T-helper 17 cell (primary cell): Measurements from ENCODE around the gene SLC39A3. TPM values are rescaled to one million over a fixed set of nuclear protein-coding genes. Genes with fewer than 3 reads are reported as not detected.
"Not testable (repeated sequence)": the region's sequence is repeated elsewhere in the genome, so short reads cannot be mapped to it uniquely, and the experiment has no call there.

Experiments
- ATAC-seq: fragments of 150-1000 bp; cut with Tn5 transposase; 2 replicates; pipeline ENCODE4 v1.10.0; 2021; ENCODE audit warnings: mild to moderate bottlenecking, moderate library complexity
- DNase-seq, 3 donors: peaks; one replicate each; pipeline versions ENCODE4 v3.0.0 to v3.0.0-alpha.2; 2020 to 2021
- H3K9me3 ChIP-seq: one replicate; pipeline ENCODE4 v1.7.0; 2013; ENCODE audit warnings: low read length, mild to moderate bottlenecking; ENCODE audit not compliant: control insufficient read depth, poor library complexity, severe bottlenecking
- H3K27ac Mint-ChIP-seq: one replicate; pipeline ENCODE4 v1.8.0; 2022; ENCODE audit warnings: mild to moderate bottlenecking, moderate library complexity, mixed read lengths
- H3K27me3 Mint-ChIP-seq: one replicate; pipeline ENCODE4 v1.8.0; 2022; ENCODE audit warnings: mixed read lengths
- H3K36me3 Mint-ChIP-seq: one replicate; pipeline ENCODE4 v1.8.0; 2022; ENCODE audit warnings: low read depth, mixed read lengths
- H3K4me1 Mint-ChIP-seq: one replicate; pipeline ENCODE4 v1.8.0; 2022; ENCODE audit warnings: mild to moderate bottlenecking, mixed read lengths
- H3K4me3 Mint-ChIP-seq: one replicate; pipeline ENCODE4 v1.8.0; 2022; ENCODE audit warnings: mild to moderate bottlenecking, moderate library complexity, mixed read lengths
- total RNA-seq, 4 donors: library from RNA in 2 of 4; stranded (reverse) in 2 of 4; gene quantifications; one replicate each; pipeline ENCODE4 v1.2.3 and lab custom pipeline; 2022 to 2026

Gene SLC39A3
- total RNA-seq, 2 donors from 2014 or later = 12.3 to 20.6 TPM

DNA sequence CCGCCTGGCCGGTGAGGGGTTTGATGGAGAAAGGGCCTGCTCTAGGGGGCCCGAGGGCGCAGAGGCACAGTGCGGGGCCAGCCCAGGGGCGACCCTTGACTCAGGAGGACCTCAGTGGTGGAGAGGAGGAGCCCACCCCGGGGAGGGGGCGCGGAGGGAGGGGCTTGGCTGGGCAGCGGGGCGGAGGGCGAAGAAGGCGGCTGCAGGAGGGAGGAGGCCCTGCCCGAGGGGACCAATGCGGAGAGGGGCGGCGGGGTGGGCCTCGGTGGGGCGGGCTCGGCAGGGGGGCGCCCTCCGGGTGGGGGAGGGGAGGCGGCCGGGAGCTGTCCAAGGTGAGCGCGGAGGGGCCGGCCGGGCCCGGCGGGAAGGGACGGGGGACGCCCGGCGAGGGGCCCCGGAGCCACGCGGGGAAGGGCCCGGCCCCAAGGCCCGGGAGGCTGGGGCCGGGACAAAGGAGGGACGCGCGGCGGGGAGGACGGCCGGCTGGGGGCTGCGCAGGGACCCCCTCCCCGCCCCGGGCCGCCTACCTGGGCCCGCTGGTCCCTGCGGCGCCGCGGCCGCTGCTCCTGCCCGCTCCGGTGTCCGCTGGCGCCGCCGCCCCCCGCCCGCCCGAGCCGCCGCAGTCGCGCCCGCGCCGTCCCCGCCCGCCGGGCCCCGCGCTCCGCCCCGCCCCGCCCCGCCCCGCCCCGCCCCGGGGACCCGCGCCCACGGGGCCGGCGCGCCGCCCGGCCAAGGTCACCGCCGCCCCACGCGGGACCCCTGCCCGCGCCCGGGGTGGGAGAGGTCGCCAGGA is 18.8 kb downstream of the SLC39A3 start, which contains the start of gene DIRAS1:
TSS of gene DIRAS1 (minus strand) at position 596 of the 793 bp plus-strand sequence. CDS start 3,566 bp downstream, outside the sequence.
- DNase-seq (no peak), ATAC-seq (no peak)
- H3K9me3 ChIP-seq = no peaks in the 10 kb centered on the region
- H3K36me3 Mint-ChIP-seq = peaks cover 3% of the 10 kb centered on the region
- peaks cover 2% of the 10 kb centered on the region for H3K4me1 Mint-ChIP-seq
- peaks cover 35% of the 10 kb centered on the region for H3K27me3 Mint-ChIP-seq
- H3K27ac Mint-ChIP-seq = no peak within 1 kb of the TSS
- H3K4me3 Mint-ChIP-seq = peak within 1 kb of the TSS; percentile 71

DNA sequence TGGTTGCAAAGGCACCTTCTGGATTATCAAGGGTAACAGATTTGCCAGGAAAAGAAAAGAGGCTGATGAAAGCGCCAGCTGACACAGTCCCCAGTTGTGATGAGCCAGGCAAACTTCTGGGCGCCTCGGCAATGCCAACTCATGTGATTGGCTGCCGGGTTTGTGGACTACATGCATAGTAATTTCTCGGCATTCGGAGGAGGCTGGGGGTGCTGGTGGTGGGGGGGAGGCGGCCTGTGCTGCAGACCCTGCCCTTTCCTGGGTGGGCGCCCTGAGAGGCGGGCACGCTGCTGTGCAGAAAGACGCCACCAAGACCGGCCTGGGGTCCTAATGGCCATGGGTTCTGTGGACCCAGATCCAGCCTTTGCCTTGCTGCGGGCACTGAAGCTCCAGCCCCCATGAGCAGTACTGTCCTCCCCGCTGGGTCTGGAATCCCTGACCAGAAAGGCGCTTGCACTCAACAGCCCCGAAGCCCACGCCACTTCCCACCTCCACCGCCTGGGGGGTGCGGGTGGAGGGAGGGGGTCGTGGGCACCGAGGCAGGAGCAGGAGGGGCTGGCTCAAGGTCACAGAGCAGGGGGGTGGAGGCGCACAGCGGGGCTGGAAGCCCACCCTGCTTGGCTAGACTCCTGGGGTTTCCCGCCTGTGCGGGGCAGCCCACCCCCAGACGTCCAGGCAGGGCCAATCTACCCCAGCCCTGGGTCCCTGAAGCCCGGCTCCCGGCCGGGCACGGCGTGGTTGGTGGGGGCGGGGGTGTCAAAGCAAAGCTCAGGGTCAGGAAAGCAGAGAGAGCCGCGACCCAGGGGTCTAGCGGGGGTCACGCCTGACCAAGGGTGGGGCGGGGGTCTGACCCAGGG is 19.7 kb downstream of the SLC39A3 start:
- Mint-ChIP-seq H3K4me3 (peak overlapping the region; percentile 71), H3K36me3 (peaks cover 3% of the 10 kb centered on the region), H3K27ac (no peak overlapping the region), H3K27me3 (peaks cover 31% of the 10 kb centered on the region), H3K4me1 (peaks cover 2% of the 10 kb centered on the region)
- DNase-seq = no peak
- H3K9me3 ChIP-seq = no peaks in the 10 kb centered on the region
- ATAC-seq = no peak

DNA sequence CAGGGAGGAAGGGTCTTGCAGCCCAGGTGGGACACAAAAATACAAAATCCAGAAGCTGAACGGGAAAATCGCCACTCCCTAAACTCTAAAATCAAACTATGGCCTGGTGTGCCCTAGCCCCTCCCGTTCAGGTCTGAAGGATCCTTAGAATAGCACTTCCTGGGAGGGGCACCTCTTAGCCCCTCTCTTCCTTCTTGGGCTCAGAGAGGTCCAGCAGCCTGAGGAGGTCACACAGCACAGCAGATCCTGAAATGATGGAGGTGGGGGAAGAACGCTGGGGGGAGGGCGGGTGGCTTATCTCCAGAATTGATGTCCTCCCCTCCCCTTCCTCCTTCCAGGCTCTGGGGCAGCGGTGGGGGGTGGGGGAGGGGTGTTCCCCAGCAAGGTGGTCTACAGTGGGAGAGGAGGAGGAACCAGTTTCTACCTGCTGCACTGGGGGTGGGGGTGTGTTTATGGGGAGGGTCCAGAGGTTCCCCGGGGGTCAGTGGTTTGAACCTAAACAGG is 20.5 kb downstream of the SLC39A3 start:
- Mint-ChIP-seq H3K27ac (no peak overlapping the region), H3K4me1 (peaks cover 2% of the 10 kb centered on the region), H3K4me3 (no peak overlapping the region), H3K27me3 (peaks cover 27% of the 10 kb centered on the region), H3K36me3 (peaks cover 2% of the 10 kb centered on the region)
- DNase-seq (no peak), ATAC-seq (no peak)
- H3K9me3 ChIP-seq = no peaks in the 10 kb centered on the region

GRCh38 chr19:2717638-2718541 is 21.9 kb downstream of the SLC39A3 start:
- Mint-ChIP-seq H3K27ac (no peak overlapping the region), H3K4me1 (peaks cover 2% of the 10 kb centered on the region), H3K4me3 (no peak overlapping the region), H3K27me3 (peaks cover 17% of the 10 kb centered on the region), H3K36me3 (no peaks in the 10 kb centered on the region)
- DNase-seq (no peak), ATAC-seq (no peak)
- H3K9me3 ChIP-seq = no peaks in the 10 kb centered on the region

DNA sequence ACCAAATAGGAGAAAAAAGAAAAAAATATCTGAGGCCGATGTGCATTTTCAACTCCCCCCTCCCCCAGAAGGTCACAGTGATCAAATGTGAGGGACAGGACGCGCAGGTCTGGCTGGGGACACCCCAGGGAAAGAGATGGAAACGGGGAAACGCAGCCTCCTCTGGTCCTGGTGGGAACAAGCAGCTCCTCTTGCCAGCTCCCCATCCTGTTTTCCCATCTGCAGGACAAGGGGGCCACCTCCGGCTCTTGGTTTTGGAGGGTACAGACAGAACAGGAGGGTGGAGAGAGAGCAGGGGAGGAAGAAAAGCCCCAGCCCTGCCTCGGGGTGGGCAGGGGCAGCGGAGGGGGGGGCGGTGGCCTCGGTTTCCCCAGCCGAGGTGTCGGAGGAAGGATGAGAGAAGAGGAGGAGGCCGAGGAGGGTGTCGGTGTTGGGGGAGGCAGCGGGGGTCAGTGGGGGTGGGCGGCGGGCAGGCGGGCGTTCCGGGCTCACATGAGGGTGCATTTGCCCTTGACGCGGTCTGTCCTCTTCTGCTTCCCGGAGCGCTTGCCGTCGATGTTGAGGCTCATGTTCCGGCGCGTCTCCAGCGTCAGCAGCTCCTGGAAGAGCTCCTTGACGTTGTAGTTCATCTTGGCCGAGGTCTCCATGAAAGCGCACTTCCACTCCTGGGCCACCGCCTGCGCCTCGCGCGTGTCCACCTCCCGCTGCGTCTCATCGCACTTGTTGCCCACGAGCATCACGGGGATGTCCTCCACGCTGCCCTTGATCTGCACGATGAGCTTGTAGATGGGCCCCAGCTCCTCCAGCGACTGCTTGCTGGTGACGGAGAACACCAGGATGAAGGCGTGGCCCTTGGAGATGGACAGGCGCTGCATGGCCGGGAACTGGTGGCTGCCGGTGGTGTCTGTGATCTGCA is 22.8 kb downstream of the SLC39A3 start:
- DNase-seq (no peak), ATAC-seq (no peak)
- H3K27ac Mint-ChIP-seq = no peak overlapping the region
- H3K9me3 ChIP-seq = no peaks in the 10 kb centered on the region
- H3K4me3 Mint-ChIP-seq = no peak overlapping the region
- H3K4me1 Mint-ChIP-seq = peaks cover 4% of the 10 kb centered on the region
- H3K36me3 Mint-ChIP-seq = no peaks in the 10 kb centered on the region
- H3K27me3 Mint-ChIP-seq = peaks cover 17% of the 10 kb centered on the region

- peaks cover 2% of the 10 kb centered on the region for H3K36me3 Mint-ChIP-seq
- DNase-seq (no peak), ATAC-seq (no peak)
Observed at GRCh38 chr19:2716275-2716650, 23.6 kb downstream of the SLC39A3 start.

GRCh38 chr19:2715470-2716274 is 24.1 kb downstream of the SLC39A3 start:
- DNase-seq (no peak), ATAC-seq (no peak)
- Mint-ChIP-seq H3K36me3 (peaks cover 2% of the 10 kb centered on the region), H3K4me3 (no peak overlapping the region), H3K27me3 (peaks cover 17% of the 10 kb centered on the region), H3K27ac (no peak overlapping the region), H3K4me1 (peaks cover 6% of the 10 kb centered on the region)
- no peaks in the 10 kb centered on the region for H3K9me3 ChIP-seq

More at GRCh38 chr19:2716275-2716650, 23.6 kb downstream of the SLC39A3 start:
- peaks cover 17% of the 10 kb centered on the region for H3K27me3 Mint-ChIP-seq
- no peak overlapping the region for H3K4me3 Mint-ChIP-seq
- H3K4me1 Mint-ChIP-seq = peaks cover 6% of the 10 kb centered on the region
- H3K27ac Mint-ChIP-seq = no peak overlapping the region
- H3K9me3 ChIP-seq = no peaks in the 10 kb centered on the region

DNA sequence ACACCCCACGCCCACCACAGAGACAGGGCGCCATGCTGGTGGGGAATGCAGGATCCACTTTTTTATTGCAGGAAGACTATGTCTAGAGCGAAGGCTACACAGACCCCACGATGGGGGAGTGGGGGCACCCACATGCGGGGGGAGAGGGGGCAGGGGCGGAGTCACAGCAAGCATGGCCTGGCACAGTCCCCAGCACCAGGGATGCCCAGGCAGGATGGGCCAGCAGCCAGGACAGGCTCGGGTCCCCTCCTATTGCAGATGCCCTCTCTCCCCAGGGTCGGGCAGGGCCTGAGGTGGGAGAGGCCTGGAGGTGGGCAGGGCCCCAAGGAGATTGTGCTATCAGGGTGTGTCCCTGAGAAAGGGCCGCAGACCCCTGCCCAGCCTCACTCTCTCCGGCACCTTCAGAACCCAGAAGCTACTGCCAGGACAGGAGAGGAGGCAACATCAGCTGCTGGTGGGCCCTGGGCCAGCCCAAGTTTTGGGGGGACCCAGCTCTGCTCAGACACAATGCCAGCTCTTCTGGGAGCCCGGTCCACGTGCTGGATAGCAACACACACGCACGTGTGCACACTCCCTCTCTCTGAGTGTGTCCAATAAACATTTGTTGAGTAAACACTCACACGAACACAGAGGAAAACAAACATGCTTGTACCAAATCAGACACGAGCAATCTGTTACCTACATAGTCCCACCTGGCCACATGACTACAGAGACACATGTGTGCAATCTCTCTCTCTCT is 25.1 kb downstream of the SLC39A3 start:
- H3K36me3 Mint-ChIP-seq = peaks cover 2% of the 10 kb centered on the region
- H3K4me3 Mint-ChIP-seq = no peak overlapping the region
- ATAC-seq (no peak), DNase-seq (no peak)
- no peak overlapping the region for H3K27ac Mint-ChIP-seq
- H3K27me3 Mint-ChIP-seq = peaks cover 14% of the 10 kb centered on the region
- H3K4me1 Mint-ChIP-seq = peaks cover 6% of the 10 kb centered on the region
- no peaks in the 10 kb centered on the region for H3K9me3 ChIP-seq

GRCh38 chr19:2714102-2714501 is 25.7 kb downstream of the SLC39A3 start:
- not testable (repeated sequence) for H3K4me3 Mint-ChIP-seq, H3K27ac Mint-ChIP-seq
- H3K27me3 Mint-ChIP-seq = peaks cover 12% of the 10 kb centered on the region

DNA sequence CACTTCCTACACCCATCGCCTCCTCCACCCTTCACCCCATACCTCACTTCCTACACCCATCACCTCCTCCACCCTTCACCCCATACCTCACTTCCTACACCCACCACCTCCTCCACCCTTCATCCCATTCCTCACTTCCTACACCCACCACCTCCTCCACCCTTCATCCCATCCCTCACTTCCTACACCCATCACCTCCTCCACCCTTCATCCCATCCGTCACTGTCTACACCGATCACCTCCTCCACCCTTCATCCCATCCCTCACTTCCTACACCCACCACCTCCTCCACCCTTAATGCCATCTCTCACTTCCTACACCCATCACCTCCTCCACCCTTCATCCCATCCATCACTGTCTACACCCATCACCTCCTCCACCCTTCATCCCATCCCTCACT is 26.6 kb downstream of the SLC39A3 start:
- not testable (repeated sequence) for H3K4me1 Mint-ChIP-seq, H3K36me3 Mint-ChIP-seq, H3K27ac Mint-ChIP-seq, ATAC-seq, H3K27me3 Mint-ChIP-seq, H3K9me3 ChIP-seq, H3K4me3 Mint-ChIP-seq, DNase-seq

More at GRCh38 chr19:2714102-2714501, 25.7 kb downstream of the SLC39A3 start:
- not testable (repeated sequence) for H3K9me3 ChIP-seq, ATAC-seq, H3K36me3 Mint-ChIP-seq, DNase-seq, H3K4me1 Mint-ChIP-seq

DNA sequence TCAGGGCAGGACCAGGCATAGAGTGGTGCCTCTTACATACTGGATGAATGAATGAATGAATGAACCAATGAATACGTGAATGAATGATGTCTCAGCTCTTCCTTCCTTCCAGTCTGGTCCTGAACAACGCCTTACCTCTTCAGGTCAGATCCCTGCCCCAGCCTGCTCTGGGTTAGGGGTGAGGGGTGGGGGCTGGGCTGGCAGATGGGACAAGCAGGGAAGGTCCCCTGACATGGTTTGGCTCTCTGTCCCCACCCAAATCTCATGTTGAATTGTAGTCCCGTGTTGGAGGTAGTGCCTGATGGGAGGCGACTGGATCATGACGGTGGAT is 28.0 kb downstream of the SLC39A3 start:
- peaks cover 2% of the 10 kb centered on the region for H3K36me3 Mint-ChIP-seq
- H3K4me1 Mint-ChIP-seq = peaks cover 4% of the 10 kb centered on the region
- no peaks in the 10 kb centered on the region for H3K27me3 Mint-ChIP-seq
- no peak overlapping the region for H3K27ac Mint-ChIP-seq
- ATAC-seq = no peak
- H3K9me3 ChIP-seq = no peaks in the 10 kb centered on the region
- no peak for DNase-seq
- no peak overlapping the region for H3K4me3 Mint-ChIP-seq
